GM18868 (cell line): Measurements from ENCODE around the gene IL33.

Experiments used
- ATAC-seq: cut with Tn5 transposase; IDR thresholded peaks from one replicate; pipeline ENCODE4 v1.9.1; 2021; ENCODE audit warnings: mild to moderate bottlenecking, moderate library complexity; ENCODE audit not compliant: unreplicated experiment

The IL33 gene

DNA sequence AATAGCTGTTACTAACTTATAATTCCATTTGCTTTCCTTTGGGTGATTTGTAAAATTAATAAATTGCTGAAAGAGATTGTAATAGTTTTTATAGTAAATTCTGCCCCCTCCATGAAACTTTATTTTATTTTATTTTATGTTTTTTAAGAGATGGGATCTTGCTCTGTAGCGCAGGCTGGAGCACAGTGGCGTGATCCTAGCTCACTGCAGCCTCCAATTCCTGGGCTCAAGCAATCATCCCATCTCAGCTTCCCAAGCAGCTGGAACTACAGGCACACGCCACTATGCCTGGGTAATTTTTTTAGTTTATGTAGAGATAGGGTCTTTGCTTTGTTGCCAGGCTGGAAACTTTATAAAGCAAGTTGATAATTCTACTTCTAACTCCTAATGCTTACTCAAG, 395 bp downstream of the IL33 start:
- no peak for ATAC-seq

DNA sequence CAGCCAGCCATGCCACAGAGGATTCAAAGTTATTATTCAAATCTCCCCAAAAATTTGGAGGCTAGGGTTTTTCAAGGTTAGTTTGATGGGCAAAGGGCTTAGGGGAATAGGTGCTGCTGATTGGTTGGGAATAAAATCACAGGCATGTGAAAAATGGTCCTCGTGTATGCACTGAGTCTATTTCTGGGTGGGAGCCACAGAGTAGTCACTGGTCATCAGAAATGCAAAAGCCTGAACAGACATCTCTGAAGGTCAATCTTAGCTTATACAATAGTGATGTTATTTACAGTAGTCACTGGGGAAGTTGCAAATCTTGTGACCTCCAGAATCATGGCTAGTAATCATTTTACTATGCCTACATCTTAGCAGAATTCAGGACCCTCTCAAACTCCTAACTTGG, 1.3 kb downstream of the IL33 start:
- ATAC-seq = no peak

GRCh38 chr9:6218099-6218502, 2.5 kb downstream of the IL33 start:
- no peak for ATAC-seq

GRCh38 chr9:6219040-6219439, 3.4 kb downstream of the IL33 start:
- no peak for ATAC-seq

GRCh38 chr9:6219981-6220380, 4.4 kb downstream of the IL33 start:
- no peak for ATAC-seq

GRCh38 chr9:6224393-6225154, 9.0 kb downstream of the IL33 start:
- ATAC-seq = no peak

GRCh38 chr9:6226696-6227095, 11.1 kb downstream of the IL33 start:
- no peak for ATAC-seq

- no peak for ATAC-seq
Measured at GRCh38 chr9:6229186-6229585, 13.6 kb downstream of the IL33 start.

DNA sequence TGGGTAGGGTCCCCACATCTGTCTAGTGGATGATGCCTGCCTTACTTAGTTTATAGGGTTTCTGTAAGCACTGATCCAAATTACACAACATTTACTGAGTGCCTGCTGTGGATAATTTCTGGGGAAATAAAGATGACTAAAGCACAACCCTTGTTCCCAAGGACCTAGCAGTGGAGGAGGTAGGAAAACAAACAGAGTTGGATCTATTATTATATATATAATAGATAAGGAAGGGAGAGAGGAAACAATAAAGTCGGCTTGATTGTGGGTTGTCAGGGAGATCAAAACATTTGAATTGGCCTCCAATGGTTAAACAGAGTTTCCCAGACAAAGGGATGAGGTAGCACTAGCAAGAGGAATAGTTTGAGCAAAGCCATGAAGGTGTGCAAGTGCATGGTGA, 14.0 kb downstream of the IL33 start:
- ATAC-seq = no peak

DNA sequence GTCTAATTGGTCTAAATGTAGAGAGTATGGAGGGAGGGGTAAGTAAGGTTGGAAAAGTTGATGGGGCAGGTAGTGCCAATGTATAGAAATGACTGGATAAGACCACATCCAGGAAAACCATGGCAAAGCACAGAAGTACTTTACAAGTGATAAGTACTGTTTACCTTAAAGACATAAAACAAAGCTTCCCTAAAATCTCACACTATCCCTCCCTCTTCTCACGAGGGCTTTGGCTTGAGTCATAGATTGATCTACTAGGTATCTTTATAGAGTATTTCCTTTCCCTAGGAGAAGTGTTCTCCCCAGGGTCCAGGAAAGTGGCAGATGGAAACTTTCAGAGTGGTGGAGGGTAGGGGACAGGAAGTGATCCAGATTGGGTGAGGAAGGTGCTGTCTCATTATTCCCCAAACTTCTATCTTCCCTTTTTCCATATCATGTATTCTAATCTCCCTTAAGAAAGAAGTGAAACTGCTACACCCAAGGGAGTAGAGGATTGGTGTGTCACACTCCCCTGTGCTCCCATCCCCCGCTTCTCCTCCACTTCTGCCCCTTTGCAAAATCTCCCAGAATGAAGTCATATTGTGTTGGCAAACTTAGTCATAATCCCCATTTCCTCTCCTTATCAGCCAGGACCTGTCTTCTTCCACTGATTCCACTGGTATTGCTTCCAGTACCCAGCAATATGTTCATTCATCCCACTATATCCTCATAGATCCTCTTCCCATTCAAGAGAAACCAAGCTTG, 14.6 kb downstream of the IL33 start:
- no peak for ATAC-seq

DNA sequence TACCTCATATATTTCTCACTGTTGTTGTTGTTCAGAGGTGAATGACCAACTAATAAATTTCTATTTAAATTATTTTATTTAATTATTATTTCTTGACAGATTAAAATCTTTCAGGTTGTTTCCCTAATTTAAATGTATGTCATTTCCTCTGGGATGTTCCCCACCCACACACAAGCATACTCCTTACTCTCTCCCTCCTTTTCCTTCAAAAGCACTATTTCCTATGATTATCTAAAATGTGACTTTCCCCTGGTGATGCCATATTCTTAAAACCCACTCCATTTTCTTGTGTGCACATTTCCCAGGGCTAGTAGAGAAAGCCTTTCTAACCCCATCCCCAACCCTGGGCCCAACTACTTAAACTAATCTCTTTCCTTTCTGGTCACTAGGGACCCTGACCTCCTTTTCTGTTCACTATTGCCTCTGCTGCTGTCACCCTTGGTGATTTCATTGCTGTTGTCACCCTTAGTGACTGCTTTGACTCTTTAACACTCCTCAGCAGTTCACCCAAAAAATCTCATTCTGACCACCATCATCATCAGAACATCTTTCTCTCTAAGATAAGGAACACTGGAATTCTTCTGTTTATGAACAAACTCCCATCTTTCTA, 16.8 kb downstream of the IL33 start:
- ATAC-seq = no peak

- ATAC-seq = no peak
Measured at GRCh38 chr9:6234014-6234413, 18.4 kb downstream of the IL33 start.

DNA sequence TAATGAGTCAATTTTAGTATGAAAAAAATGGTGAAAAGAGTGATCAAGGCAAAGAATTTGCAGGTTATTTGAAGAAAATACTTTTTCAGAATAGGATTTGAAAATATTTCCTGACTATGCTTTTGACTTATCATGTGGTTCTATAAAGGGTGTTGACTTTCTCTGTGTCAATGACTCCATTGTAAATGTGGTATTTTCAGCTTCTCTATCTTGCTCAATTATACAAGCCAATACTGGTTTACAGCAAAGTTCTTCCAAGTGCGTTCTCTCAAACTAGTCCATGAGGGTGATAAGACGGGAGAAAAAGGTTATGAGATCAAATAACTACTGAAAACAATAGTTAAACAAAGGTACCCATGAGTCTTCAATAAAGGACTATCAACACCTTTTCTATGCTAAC, 21.7 kb downstream of the IL33 start:
- ATAC-seq = no peak

DNA sequence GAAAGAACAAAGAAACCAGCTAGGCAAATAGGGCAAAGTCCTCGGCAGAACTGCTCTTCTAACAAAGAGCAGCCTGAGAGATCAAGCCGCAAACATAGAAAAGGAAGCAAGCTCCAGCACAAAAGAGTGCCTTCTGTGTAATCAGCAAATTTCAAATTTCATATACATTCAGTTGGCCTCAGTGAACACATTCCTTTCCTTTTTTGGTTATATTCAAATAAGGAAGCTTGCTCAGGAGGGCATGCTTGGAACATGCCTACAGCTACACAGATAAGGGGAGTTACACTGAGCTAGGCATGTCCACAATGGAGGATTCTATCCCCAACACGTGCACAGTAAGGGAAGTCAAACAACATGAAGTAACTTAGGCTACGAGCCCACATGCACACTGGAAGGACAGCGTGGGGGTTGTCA, 23.4 kb downstream of the IL33 start:
- no peak for ATAC-seq

GRCh38 chr9:6239694-6240093, 24.1 kb downstream of the IL33 start:
- no peak for ATAC-seq

DNA sequence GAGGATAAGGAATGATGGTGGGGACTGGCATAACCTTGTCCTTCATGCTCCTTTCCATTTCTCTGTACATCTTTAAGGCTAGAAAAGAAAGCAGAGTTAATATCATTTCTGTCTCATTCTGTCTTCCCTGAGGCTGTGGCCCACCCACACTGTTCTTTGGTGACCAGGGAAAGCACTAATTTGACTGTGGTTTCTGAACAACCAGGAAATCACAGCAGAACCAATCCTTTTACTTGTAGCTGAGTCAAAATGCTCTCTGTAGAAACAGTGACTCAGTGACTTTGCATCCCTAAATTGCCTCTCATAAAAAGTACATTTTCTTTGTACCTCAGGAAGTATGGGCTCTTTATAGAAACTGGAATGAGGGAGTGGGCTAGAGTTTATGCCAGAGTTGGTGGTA, 28.1 kb downstream of the IL33 start:
- peak; percentile 86 for ATAC-seq

- no peak for ATAC-seq
Measured at GRCh38 chr9:6247266-6247665, 31.7 kb downstream of the IL33 start.

DNA sequence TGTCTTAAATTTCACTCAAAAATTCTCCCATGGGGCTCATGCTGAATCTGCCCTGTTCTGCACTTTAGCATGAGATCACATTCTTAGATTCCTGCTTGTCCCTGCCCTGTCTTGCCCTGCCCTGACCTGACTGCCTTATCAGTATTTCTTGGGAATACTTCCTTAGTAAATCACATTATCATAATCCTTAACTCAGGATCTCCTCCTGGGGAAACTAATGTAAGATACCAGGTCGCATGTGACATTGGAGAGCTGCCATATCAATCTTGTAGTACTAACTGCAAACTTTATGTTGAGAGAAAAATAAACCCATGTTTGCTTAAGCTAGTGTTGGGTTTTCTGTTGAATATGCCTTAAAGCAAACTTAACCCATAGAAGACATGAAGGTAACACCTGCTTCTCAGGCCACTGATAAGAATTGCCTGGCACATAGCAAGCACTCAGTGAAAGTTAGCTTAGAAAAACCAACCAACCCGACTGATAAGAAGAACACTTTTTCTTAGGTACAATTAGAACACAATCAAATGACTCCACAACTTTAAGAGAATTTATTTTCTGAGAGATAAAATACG, 53.3 kb downstream of the IL33 start:
- ATAC-seq = no peak

- ATAC-seq = no peak
Measured at GRCh38 chr9:6270896-6271295, 55.3 kb downstream of the IL33 start.

DNA sequence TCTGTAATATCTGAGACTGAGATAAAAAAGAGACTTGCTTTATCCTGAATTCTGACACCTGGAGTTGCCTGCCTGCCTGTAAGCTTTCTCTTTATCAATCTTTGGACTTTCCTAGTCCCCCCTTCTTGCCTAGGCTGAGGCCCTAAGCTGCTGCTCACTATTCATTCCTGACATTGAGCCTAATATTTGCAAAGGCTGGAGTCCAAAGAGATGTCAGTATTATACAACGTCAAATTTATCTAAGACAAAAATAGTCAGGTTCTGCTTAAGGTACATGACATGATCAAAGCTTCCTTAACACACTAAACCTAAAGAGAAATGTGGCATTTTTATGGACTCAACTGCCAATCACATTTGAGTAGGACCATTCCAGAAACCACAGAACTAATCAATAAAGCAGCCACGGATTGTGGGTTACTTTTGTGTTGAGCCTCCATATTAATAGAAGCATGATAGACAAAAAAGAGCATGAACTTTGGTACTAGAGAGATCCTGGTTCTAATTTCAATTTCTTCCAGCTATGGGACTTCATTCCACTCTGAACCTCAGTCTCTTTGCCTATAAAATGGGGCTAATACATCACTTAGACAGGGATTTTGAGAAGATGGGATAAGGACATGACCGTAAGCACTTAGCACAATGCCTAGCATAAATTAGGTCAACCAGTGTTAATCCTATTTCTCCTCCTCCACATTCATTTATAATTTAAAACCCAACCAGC, 56.1 kb downstream of the IL33 start:
- no peak for ATAC-seq

GRCh38 chr9:6272229-6272598, 56.6 kb downstream of the IL33 start:
- ATAC-seq = no peak
